NT2/D1 (cell line): Measurements from ENCODE around the gene PCSK6.

ENCODE experiments used
- SUZ12 ChIP-seq: IDR thresholded peaks from 2 replicates; pipeline ENCODE4 v1.6.1; 2011; ENCODE audit not compliant: insufficient read length, insufficient read depth; ENCODE audit errors: extremely low read depth
- YY1 ChIP-seq: IDR thresholded peaks from 2 replicates; pipeline ENCODE4 v1.6.1; 2011; ENCODE audit not compliant: insufficient read length, insufficient read depth
- ZNF274 ChIP-seq: IDR thresholded peaks from 2 replicates; pipeline ENCODE4 v1.6.1; 2011; ENCODE audit warnings: mild to moderate bottlenecking, low read depth, low read length

- TF ChIP-seq YY1 (no peak), ZNF274 (no peak), SUZ12 (no peak)
Observed at GRCh38 chr15:101434032-101434920, 55.2 kb downstream of the PCSK6 start.
